ENCODE data around the gene IL1RAPL1.

The IL1RAPL1 gene

DNA sequence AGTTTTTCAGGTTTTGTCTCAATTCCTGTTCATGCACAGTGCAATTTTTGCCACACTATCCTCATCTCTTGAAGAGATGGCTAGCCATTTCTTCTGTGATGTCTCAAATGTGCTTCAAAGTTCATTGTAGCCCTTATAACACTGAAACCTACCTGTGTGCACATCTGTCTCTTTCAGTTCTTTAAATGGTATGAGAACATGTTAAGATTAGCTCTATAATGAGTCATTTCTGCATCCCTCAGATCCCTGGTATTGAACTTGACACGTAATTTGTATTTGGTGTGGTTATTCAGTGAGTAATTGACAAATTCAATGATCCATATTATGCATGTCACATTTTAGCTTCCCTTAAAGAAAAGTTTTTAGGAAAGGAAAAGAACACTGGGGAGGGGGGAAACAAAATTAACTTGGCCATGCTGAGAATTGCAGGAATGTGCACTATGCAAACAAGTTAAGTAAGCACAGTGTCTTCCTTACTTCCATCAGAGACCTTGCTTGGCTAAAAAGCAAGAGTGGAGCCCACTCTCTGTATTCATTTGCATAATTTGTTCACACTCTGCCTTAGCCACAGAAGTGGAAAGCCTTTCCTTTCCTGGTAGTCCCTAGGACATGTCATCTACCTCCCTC, 968.3 kb downstream of the IL1RAPL1 start:
- no peak for DNase-seq

DNA sequence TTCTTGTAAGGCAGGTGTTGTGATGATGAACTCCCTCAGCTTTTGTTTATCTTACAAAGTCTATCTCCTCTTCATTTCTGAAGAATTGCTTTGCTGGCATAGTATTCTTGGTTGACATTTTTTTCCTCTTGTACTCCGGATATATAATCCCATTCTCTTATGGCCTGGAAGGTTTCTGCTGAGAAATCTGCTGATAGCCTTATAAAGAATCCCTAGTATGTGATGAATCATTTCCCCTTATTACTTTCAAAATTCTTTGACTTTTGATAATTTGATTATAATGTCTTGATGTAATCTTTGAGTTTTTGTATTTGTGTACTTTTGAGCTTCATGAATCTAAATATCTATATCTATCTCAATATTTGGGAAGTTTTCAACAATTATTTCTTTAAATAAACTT, 972.8 kb downstream of the IL1RAPL1 start:
- DNase-seq, result no peak

DNA sequence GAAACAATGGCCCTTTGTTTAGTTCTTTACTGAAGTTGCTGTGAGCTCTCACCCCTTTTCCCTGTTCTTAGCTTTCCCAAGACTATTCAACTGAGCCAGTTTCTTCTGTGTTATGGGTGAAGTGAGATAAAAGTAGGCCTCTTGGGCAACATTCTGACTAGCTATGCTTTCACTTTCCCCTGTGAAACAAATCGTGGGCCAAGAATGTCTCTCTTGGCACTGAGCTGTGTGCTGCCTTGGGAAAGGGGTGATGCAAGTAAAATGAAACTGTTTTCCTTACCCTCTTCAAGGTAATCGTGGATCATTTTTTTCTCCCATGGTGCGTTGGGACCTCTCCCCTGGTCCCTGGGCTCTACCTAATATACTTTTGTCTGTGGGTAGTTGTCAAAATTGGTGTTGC, 974.2 kb downstream of the IL1RAPL1 start:
- DNase-seq, result no peak

DNA sequence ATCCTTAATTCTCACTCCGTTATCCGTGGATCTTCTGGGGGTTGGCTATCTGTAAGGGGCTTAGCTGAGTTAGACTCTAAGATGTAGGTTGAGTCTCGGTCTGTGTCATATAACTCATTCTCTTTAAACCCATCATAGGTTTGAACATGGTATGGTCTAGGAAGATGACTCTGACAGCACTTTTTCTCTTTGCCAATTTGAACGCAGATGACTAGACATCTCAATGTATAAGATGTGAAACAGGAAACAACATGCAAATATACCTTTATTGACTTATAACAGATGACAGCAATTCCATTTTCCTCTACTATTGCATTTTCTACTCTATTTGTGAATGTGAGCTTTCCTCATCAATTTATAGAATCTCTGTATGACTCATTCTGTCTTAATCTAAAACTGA, 993.3 kb downstream of the IL1RAPL1 start:
- DNase-seq, result no peak

DNA sequence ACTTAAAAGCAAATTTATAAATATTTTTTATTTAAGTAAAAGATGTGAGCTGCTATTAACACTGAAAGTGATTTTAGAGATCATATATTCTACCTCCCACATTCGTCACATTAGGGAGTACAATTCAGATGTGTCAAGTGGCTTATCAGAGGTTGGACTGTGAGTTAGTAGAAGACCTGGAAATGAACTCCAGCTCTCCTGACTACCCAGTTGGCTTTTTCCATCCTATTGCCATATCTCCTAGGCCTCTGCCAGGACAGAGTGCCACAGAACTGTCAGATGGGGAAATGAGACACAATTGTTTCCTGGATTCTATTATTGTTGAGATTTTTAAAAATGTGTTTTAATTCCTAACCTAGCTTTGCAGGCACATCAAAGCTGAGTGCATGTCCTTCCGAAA, 994.0 kb downstream of the IL1RAPL1 start:
- DNase-seq, result no peak

DNA sequence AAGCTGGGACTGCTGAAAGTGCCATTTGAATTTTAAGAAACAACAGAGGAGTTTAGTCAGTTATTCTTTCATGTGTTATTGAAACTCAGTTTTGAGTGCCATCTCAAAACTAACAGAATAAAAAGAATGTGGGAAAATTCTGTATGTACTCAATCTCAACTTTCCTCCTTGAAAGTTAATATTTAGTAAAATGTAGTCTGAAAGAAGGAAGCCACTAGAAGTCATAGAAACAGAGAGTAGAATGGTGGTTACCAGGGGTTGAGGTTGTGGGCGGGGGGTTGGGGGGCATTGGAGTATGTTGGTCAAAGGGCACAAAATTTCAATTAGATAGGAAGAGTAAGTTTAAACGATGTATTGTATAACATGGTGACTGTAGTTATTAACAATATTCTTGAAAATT, 999.9 kb downstream of the IL1RAPL1 start:
- no peak for DNase-seq

DNA sequence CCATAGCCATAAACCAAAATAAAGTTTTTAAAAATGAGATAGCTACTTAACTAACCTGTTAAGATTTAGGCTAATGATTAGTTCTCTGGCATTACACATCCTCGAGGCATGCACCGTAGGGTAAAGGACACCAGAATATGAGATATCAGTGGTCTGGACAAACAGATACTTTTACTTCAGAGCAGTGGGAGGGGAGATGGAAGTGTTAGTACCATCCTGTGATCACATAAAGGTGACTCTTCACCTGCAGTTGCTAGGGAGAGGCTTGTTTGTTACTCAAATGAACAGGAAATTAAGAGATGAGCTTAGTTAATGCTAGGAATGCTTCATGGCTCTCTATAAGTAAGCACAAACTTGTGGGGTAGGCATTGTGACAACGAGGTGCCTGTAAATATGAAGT, 1003.7 kb downstream of the IL1RAPL1 start:
- no peak for DNase-seq

DNA sequence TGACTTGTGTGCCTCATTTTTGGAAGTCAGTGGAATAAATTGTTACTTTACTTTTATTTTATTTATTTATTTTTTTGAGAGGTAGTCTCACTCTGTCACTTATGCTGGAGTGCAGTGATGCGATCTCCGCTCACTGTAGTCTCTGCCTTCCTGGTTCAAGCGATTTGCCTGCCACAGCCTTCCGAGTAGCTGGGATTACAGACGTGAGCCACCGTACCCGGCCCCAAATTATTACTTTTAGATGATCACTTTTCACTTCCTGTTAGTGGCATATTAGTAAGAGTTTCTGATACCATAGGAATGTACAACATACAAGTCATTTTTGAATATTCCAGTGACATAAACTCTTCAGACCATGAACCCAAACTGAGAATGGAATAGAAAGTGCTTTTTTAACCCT, 1017.1 kb downstream of the IL1RAPL1 start:
- DNase-seq, result no peak

DNA sequence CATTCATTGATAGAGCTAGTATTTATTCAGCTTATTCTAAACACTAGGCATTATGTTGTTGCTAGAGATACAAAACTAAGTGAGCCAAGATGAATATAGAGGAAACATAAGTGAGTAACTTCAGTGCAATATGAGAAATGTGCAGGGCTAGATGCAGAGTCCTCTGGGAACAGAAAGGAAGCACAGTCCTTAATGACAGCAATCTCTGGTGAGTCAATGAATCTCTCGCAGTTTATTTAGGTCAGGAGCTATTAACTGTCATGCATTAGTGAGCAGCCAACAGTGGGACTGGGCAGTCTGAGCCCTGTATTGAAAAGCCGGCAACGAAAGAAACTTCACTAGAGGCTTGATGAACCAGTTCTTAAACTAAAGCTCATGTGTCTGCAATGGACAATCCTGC, 1030.0 kb downstream of the IL1RAPL1 start:
- no peak for DNase-seq

DNA sequence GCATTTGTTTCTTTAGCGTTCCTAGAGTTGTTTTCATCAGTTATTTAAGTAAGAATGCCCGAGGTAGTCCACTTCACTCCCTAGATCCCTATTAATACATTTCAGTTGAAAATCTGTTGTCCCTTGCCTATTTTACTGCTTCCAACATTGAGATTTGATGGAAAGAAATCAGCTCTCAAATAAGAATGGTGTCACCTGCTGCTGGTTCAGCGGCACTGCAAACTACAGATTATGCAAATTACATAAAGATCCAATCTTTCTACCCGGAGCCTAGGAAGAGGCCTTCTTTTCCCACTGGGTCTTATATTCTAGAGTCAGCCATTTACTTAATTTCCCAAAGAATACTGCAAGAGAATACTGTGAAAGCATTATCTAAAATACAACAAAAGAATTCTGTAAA, 1030.5 kb downstream of the IL1RAPL1 start:
- no peak for DNase-seq

DNA sequence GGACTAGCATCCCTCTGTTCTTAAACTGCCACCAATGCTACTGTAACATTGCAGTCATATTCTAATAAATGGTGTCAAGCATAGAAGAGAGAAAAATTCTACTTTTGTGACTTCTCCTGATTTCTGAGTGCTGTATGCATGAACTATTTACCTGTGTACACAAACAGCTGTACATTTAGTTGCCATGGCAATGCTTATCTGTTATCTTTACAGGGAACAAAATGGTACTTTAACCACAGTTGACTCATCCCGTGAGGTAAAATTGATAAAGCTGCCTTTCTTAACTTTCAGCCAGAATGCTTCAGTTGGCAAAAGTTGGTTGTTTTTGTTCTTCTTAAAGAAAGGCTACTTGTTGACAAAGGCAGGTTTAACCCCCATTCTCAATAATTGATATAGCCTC, 1040.6 kb downstream of the IL1RAPL1 start:
- DNase-seq, result no peak

DNA sequence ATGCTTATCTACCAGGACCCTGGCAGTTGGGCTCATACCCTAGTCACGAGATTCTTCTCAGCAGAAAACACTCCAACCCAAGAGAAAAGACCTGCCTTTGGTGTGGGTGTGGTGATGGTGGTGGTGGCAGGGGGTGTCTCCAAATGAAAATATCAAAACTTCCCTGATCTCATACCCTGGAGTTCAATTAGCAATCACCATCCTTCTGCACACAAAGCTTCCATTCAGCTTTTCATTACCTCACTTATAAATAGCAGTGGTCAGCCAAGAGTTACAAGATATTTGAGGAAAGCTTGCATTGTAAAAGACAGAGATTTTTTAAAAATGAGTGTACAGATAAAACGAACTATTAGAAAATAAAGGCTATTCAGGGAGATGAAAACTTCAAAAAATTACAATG, 1047.3 kb downstream of the IL1RAPL1 start:
- no peak for DNase-seq

DNA sequence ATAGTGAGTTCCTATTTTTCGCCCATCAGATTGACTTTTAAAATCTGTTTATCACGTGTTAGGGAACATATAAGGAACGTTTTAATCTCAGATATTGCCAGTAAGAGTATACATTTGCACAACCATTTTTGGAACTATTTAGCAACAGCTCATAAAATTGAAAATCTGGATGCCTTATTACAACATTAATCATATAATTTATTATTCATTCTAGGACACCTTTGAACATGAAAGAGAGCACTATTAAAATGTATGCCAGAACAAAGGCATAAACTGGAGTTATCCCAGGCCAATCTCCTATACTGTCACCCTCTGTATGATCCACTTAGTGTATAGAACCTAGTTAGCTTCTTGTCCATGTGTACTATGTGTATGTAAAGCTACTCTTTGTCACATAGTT, 1049.1 kb downstream of the IL1RAPL1 start:
- DNase-seq, result no peak

DNA sequence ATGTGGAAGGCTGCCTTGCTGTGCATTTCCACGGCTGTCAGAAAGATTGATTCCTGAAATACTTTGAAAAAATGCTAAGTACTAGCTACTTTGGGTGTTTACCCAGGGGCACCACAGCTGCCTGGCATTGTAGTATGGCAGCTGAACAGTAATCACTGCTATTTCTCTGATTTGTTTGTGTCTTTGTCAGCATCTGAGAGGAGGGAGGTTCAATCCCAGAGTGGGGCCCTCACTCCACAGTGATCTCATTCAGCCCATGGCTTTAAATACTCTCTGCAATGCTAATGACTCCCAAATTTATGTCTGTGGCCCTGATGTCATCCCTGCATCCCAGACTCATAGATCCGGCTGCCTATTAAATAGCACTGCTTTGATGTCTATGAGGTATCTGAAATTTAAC, 1052.9 kb downstream of the IL1RAPL1 start:
- DNase-seq, result no peak

DNA sequence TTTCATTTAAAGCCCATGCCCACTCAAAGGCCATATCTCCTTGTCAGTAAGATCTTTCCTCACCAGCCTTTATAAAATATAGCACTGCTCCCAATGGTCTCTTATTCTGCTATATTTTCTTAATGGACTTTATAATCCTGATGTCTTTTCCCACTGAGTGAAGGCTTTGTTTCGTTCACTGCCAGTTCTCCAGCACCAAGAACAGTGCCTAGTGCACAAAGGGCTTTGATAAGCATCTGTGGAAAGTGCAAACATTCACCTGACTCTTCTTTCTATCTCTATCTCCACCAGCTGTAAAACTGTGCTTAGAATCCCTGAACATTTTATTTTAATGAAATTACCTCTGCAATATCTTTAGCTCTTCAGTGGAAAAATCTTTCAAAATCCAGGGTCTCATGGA, 1054.2 kb downstream of the IL1RAPL1 start:
- no peak for DNase-seq

DNA sequence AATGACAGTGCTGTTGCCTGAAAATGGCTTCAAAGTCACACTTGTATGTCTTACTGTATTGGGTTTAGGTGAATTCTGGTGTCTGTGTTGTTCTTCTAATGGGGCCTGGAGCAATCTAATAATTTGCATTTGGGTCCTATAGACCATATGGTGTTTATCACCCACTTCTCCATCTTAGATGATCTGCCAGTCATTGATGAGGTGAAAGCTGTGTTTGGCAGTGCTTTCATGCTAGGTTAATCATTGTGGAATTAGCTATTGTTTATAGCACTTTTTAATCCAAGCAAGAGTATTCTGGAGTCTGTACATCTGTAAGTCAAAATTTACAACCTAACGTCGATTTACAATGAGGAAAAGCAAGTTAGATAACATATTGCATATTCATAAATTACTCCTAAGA, 1055.9 kb downstream of the IL1RAPL1 start:
- no peak for DNase-seq

DNA sequence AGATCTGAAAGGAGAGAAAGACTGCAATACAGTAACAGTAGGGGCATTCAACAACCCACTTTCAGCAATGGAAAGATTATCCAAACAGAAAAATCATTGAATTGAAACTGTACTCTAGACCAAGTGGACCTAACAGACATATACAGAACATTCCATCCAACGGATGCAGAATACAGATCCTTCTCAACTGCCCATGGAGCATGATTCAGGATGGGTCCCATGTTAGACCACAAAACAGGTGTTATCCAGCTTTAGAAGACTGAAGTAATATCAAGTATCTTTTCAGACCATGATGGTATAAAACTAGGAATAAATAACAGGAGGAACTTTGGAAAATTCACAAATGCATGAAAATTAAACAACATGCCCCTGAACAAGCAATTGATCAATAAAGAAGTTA, 1060.9 kb downstream of the IL1RAPL1 start:
- DNase-seq, result no peak

DNA sequence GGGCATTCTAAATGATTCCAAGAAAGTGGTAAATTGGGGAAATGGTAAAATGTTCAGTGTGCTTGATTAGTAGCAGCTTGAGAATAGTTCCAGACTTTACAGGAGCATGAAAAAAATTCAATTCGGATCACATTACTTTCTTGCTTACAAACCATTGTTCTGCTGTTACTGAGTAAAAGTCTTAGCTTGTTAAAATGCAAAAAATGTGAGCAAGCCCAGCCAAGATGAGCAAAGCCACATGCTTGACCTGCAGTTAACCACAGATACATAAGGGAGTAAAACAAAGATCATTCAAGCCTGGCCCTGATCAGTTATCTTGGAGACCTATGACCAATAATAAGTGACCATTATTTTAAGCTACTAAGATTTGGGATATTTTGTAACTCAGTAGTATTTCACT, 1065.2 kb downstream of the IL1RAPL1 start:
- no peak for DNase-seq

DNA sequence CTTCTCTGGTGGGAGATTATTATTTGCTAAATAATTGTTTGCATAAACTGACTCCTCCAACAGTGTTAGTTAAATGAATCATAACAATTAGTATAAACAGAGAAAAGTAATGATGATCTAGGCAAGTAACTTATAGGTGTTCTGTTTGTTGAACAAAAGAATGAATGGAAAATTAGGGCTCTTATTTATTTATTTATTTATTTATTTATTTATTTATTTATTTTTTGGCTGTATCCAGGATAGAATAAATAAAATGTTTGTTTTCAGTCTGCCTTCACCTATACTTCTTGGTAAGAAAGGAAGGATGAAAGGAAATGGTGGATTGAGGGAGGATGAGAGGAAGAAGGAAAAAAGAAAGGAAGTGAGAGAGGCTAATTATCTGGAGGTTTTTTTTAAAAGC, 1066.5 kb downstream of the IL1RAPL1 start:
- no peak for DNase-seq

DNA sequence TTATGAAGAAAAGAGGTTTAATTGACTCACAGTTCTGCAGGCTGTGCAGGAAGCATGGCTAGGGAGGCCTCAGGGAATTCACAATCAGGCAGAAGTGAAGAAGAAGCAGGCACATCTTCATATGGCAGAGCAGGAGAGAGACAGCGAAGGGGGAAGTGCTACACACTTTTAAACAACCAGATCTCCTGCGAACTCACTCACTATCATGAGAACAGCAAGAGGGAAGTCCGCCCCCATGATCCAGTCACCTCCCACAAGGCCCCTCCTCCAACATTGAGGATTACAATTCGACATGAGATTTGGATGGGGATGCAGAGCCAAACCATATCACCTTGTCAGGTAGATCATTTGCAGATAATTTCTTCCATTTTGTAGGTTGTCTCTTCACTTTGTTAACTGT, 1072.7 kb downstream of the IL1RAPL1 start:
- no peak for DNase-seq

DNA sequence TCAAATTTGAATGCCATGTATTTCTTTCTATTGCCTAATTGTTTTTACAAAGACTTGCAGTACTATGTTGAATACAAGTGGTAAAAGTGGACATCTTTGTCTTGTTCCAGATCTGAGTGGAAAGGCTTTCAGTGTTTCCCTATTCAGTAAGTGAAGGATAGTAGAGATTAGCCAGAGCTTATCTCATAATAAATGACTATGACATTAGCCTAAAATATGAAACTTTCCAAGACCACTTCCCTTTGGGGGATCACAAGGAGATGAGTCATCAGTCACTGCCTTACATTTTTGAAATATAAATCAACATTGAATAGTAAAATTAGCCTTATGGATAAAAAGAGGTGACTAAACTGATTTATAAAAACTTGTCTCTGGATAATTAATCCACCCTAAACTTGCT, 1074.0 kb downstream of the IL1RAPL1 start:
- DNase-seq, result no peak

DNA sequence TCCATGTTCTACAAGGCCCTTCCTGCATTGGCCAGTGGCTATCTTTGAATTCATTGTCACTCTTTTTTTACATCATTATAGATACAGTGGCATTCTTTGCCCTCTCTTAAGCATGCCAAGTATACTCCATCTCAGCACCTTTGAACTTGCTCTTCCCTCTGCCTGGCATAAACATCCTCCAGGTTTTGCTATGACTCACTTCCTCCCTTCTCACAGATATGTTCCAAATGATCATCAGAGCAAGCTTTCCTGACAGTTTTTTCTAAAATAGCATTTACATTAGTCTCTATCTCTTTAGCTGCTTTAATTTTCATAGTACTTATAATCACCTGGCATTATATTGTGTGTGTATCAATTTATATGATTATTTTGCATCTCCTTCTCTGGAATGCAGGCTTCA, 1074.9 kb downstream of the IL1RAPL1 start:
- no peak for DNase-seq

DNA sequence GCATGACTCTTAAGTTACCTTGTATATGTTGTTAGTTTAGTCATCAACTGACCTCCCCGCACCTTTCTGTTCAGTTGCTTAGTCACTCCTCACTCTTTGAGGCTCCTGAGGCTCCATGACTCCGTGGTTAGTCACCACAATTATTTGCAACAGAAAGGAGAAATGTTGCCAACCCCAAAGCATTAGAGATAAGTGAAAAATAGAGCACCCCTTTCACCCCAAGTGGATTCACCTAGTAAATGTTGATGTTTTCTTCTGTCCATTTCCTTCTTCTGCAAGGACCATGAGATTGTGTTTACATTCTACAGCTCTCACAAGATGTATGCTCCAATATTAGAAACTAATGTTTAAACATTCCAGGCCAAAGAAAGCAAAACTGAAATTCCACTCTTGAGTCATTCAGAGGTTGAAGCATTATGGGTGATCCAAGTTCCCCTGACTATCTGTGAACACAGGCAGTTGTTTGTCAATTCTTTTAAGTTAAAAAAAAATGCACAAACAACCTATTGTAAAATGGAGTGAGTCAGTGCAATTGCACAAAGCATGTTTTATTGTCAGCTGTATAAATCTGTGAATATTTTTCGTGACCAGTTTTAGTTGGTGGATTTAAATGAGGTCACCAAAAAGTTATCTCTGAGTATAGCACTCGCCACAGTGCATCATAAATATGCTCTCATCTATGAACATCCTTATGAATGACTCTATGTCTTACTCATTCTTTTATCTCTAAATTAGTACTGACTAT, 1075.7 kb downstream of the IL1RAPL1 start:
- no peak for DNase-seq

DNA sequence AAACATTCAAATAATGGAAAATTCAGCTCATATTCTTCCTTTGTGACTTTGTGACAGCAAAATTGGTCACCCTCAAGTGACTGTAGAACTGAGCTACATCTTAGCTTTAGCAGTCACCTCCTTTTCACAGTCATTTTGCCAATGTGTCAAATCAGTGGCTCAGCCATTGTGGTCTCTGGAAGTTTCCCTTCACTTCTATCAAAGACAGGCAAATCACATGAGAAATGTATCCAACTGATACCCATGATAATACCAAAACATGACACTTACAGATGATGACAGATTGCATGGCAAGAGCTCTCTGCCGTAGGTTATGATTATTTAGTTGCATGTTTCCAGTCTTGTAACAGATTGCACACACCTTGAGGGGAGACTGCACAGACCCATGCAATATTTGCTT, 1078.3 kb downstream of the IL1RAPL1 start:
- no peak for DNase-seq

DNA sequence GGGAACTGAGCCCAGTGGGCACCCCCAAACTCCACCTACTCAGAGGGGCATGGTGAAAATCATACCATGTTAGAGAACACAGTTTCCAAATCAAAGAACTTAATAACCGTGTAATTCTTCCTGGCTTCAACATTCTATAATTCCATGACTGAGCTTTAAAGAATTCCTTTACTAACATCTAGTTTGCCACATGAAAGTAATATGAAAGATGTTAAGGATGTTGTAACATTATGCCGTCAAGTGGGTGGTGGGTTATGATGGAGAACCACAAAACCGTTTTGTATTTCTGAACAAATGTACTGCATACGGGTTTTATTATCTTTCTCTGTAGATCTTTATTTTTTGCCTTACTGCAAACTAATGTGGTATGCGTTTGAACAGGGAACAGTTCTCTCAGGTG, 1079.1 kb downstream of the IL1RAPL1 start:
- DNase-seq, result no peak
